AG04449 (cell line): Measurements from ENCODE around the gene AKAP6.

ENCODE experiments used
- CTCF ChIA-PET: fragments of 350-600 bp; formaldehyde crosslinking; extraction: SDS; loops from one replicate; lab custom pipeline; 2021; ENCODE audit warnings: antibody characterized with exemption; lab: Yijun Ruan, JAX
- POLR2A ChIA-PET: fragments of 400-600, 350-600 bp; formaldehyde crosslinking; extraction: SDS; loops from one replicate; lab custom pipeline; 2020; ENCODE audit warnings: antibody characterized with exemption, inconsistent platforms; lab: Yijun Ruan, JAX
- DNase-seq: peaks from one replicate; pipeline ENCODE4 v3.0.0-alpha.2; 2010; ENCODE audit warnings: low read depth, low spot score
- H3K4me3 ChIP-seq: 2 replicates; pipeline ENCODE4 v1.5.1; 2011; ENCODE audit warnings: low read depth, mild to moderate bottlenecking, control low read depth, low read length
- CTCF ChIP-seq: IDR thresholded peaks from one replicate; pipeline ENCODE4 v1.5.1; 2011; ENCODE audit warnings: mild to moderate bottlenecking, moderate library complexity, low read length, control low read depth, inconsistent platforms; ENCODE audit not compliant: insufficient read depth; ENCODE audit errors: missing control alignments

The AKAP6 gene

GRCh38 chr14:32756173-32756572 is 427.1 kb downstream of the AKAP6 start:
- ChIA-PET CTCF (no interaction called here), POLR2A (no interaction called here)
- DNase-seq = no peak
- TF ChIP-seq CTCF = no peak
- H3K4me3 ChIP-seq = no peak overlapping the region

- H3K4me3 ChIP-seq = no peak overlapping the region
- no peak for TF ChIP-seq CTCF
- ChIA-PET CTCF (no interaction called here), POLR2A (no interaction called here)
- no peak for DNase-seq
Observed at GRCh38 chr14:32756775-32757174, 427.7 kb downstream of the AKAP6 start.

DNA sequence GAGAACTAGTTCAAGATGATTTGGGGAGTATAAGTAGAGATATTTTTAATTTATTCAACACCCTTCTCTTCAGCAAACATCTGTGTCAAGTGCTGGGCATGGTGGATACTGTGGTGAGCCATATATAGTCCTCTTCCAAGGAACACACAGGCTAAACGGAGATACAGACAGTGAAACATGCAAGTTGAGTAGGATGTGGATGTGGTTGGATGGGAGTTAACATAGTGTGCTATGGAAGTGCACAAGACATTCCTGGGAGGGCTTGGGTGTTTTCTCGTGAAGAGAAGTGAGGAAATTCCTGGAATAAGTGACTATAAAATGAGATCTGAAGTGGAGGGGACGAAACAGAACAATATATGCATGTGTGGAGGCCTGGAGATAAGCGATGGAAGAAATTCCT is 428.5 kb downstream of the AKAP6 start:
- no peak for DNase-seq
- TF ChIP-seq CTCF = no peak
- no peak overlapping the region for H3K4me3 ChIP-seq
- ChIA-PET POLR2A (no interaction called here), CTCF (no interaction called here)

DNA sequence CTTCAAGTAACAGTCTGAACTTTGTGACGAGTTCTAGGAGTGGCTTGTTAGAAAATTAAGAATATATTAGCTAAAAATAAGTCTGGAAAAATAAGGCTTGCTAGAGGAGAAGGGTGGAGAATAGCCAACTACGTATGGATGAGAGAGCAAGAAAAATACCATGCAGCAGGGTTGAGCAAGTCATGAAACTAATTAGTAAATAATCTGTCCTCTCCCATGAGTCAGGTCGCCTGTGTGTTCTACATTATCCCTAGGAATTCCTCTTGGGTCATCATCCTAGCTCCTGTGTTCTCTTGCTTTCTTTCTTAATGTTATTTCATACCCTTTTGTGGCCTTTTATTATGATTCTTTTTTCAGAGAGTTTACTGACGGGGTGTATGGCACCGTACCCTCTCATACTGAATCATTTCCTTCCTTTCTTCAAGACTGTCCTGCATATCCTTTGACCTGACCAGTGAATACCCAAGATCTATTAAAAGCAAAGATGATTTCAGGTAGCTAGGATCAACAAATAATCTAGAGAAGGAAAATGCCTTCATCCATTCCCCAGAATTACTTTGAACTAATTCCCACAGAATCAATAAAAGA is 432.4 kb downstream of the AKAP6 start:
- CTCF ChIA-PET = interaction anchor here (1.0 kb wide), 1 partner anchor 13 kb away, joined by 3 read pairs; no protein-coding TSS in a partner anchor
- TF ChIP-seq CTCF = no peak
- POLR2A ChIA-PET = no interaction called here
- no peak overlapping the region for H3K4me3 ChIP-seq
- DNase-seq = peak; percentile 28

GRCh38 chr14:32762886-32763285 is 433.8 kb downstream of the AKAP6 start:
- H3K4me3 ChIP-seq = no peak overlapping the region
- POLR2A ChIA-PET = no interaction called here
- CTCF ChIA-PET = no interaction called here
- peak; percentile 26 for DNase-seq
- no peak for TF ChIP-seq CTCF

DNA sequence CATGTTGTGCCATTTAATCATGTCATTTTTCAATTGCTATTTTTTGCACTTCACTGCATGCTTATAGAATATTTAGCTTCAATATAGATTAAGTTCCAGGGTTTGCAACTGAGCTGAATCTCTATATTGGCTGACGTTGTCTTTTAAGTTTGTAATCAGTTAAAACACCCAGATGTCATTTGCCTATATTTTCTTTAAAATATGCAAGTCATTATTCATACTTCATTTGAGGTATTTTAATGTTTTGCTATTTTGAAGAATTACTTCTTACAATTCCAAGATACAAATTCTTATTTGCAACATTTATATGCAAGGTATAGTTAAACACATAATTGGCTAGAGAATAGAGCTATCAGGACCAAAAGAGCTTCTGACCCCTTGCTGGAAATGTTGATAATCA is 434.6 kb downstream of the AKAP6 start:
- POLR2A ChIA-PET = no interaction called here
- no peak for DNase-seq
- TF ChIP-seq CTCF = no peak
- no peak overlapping the region for H3K4me3 ChIP-seq
- CTCF ChIA-PET = interaction anchor here (0.6 to 1.4 kb wide), 2 partner anchors 20 to 657 kb away, joined by 3 read pairs; no protein-coding TSS in a partner anchor
